Caki2 (cell line): ENCODE measurements around the gene ANKH. TPM values are rescaled to one million over a fixed set of nuclear protein-coding genes. Genes with fewer than 3 reads are reported as not detected.
"Not testable (repeated sequence)": the region's sequence is repeated elsewhere in the genome, so short reads cannot be mapped to it uniquely, and the experiment has no call there.

Experiments used
- DNase-seq: peaks from one replicate; pipeline ENCODE4 v3.0.0-alpha.2; 2015; ENCODE audit warnings: low read depth
- in situ Hi-C: cut with HindIII; loops from 2 replicates; pipeline ENCODE4 v1.10.0; 2016; ENCODE audit warnings: low sequenced_read_pairs, low pct_unique_long_range_greater_than_20kb, mixed read lengths
- total RNA-seq: library from RNA; depleted of rRNA; stranded (reverse); fragments of >200 nt; shearing (Covaris generic); gene quantifications from 2 replicates; pipeline ENCODE4 v1.2.3, GENCODE V29; 2014; ENCODE audit warnings: low replicate concordance

ANKH gene
- total RNA-seq, 1 experiment from 2014 or later: 16.3 TPM

DNA sequence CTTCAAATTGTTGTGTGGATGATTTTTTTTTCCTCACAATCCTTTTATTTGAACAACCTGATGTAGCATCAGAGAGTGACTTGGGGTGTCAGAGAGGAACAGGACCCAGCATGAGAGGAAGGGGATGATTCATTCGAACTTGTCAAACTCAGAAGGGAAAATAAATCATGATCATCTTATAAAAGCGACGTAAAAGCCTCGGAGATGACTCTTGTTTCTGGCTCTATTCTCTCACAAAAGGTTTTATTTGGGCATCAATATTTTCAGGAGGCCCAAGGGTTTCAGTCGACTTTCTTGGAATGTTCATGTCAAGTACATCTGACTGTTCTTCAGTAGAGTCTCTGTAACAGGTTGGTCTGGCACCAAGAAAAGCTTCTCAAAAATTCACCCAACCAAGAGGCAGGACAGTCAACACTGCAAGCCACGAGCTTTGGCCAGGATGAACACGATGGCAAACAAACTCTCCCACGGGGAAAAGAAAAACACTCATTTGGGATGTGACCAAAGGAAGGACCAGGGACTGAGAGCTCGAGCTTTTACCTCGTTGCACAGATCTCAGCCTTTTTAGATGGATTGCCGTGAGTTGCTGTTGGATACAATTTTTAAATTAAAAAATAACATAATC is 55.1 kb downstream of the ANKH start:
- in situ Hi-C loops: no loop called here
- no peak for DNase-seq

DNA sequence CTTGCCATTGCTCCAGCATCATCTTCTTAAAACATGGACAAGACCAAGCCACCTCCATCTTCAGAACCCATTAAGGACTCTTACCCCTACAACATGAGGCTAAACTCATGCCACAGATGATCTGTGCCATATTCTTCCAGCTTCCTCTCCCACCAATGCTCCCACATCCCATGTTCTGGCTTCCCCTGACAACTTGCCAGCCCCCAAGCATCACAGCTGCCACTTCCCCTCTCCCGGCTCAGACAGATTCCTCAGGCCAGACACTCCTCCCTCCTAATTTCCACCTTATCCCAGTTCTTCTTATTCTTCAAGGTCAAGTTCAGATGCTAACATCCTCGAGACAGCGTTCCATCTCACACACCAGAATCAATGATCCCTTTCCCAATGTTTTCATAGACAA is 57.8 kb downstream of the ANKH start:
- in situ Hi-C loops: no loop called here
- no peak for DNase-seq

DNA sequence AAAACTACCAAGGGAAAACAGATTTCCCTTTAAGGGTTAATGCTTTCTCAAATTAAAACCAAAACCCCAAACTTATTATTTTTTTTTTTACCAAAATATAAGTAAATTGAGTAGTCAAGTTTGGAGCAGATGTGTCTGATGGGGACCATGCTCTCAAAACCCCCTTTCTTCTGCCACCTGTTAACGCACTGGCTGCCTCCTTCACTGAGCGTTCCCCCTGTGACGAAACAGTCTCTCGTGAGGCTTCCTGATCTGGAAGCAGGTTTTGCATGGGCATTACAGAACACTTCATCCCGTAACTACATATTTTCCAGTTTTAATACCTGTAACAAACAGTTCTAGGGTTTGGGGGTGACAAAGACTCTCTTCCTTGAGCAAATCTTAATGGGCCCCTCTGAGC is 59.4 kb downstream of the ANKH start:
- in situ Hi-C loops: no loop called here

DNA sequence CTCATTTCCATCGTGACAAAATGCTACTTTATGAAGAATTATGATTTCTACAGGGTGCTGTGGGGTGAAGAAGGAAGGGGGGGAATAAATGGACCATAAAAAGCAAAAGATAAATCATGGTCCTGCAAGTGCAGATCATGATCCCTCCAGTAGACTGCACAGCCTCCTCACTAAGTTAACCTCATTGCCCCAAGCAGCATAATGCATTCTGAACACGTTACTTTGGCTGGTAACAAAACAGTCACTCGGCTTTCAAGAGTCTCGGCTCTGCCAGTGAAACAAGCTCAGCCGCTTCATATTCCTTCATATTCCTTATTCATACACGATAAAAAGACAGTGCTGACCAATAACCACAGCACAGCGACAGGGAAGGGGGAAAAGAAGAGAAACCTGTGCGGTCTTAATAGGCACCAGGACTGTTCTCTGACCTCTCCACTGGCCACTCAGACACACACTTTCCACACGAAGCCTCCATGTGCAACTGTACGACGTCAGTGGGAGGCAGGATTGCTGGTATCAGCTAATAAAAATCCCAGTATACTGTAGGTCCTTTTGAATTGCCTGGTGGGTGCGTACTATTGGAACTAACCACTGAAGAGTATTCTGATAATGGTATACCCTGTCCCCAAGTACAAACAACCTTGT is 60.5 kb downstream of the ANKH start:
- DNase-seq: peak; percentile 12

More for the DNA sequence above, 59.4 kb downstream of the ANKH start:
- no peak for DNase-seq

DNA sequence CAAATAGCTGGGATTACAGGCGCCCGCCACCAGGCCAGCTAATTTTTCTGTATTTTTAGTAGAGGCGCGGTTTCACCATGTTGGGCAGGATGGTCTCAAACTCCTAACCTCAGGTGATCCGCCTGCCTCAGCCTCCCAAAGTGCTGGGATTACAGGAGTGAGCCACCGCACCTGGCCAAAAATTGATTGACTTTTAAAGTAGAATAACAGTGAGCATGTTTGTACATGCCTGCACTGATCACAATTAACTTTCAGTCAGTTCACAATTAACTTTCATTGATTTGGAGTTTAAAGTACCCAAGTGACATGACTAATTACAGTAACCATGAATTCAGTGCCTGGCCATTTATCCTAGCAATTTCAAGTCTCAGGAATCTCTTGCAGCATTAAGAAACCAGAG is 61.3 kb downstream of the ANKH start:
- no peak for DNase-seq
- in situ Hi-C loops: no loop called here

More for the DNA sequence above, 60.5 kb downstream of the ANKH start:
- in situ Hi-C loops: no loop called here

DNA sequence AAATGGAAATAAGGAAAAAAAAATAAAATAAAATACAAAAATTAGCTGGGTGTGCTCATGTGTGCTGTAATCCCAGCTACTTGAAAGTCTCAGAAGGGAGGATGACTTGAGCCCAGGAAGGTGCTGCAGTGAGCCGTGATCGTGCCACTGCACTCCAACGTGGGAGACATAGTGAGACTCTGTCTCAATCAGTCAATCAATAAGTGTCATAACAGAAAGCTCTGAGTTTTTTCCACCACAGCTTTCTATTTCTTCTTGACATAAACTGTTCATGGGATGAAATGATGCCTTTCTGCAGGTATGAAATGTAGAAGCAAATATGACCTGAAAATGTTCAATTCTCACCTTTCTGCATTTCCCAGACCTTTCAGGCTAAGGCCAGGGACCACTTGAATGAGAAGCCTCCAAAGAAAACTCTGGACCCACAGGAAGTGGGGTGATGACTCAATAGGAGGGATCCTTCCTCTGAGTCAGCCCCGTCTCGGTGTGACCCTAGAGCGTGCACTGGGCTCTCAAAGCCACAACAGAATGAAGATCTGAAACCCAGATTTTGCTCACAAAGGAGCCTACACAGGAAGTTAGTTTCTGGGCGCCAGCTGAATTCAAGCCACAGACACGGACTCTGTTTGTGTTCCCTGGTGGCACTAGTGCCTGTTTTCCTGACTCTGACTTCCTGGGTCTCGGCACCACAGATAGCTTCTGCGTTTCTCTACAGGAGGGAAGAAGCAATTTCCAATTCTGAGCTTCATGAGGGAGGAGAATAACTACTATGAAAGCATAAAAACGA is 62.0 kb downstream of the ANKH start:
- no peak for DNase-seq
- in situ Hi-C loops: no loop called here

DNA sequence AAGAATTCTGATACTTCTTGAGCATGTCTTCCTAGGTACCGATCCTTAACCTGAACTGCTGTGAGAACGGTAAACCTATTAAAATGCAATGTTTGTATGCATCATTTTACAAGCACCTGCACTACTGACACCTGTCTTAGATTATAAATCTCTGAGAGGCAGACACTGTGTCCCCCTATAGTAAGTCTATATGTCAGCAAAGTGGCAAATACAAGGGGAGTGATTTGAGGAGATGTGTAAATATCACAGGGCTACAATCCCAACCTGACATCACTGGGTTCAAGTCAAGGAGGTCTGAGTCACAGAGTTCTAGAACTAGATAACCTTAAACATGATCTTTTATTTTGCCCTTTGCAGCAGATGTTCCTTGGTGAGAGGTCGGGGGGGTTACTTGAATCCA is 64.1 kb downstream of the ANKH start:
- in situ Hi-C loops: no loop called here
- DNase-seq: no peak

DNA sequence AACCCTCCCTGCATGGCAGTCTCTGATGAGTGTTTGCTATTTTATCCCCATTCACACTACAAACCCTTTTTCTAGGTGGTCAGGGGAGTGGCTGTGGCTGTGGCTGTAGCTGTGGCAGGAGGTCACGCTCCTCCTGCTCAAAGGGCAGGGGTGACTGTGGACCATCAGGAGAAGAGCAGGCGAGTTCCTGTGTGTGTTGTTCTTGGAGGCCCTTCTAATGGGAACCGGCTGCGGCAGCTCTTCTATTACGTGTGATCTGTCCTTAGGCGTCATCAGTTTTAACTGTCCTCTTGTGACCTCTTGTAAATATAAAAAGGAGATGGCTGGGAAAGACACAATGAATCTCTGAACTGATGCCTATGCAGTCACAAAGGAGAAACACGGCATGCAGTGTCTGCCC is 65.1 kb downstream of the ANKH start:
- peak; percentile 34 for DNase-seq
- in situ Hi-C loops: no loop called here

DNA sequence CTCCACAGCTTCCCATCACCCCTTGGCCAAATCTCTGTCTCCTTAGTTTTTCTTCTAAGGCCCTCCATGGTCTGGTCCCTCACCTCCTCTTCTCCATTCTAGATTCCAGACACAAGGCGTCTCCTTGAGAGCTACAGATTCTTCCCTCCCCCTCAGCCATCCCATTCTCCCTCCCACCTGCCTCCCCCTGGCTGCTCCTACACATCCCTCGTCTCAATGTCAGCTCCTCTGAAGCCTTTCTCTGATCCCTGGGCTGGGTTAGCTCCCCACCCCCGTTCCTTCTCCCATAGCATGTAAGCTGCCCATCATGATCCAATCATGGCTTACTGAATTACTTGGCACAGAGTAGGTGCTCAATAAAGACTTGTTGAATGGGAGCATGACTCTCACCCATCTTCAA is 69.0 kb downstream of the ANKH start:
- DNase-seq: no peak
- in situ Hi-C loops: no loop called here

DNA sequence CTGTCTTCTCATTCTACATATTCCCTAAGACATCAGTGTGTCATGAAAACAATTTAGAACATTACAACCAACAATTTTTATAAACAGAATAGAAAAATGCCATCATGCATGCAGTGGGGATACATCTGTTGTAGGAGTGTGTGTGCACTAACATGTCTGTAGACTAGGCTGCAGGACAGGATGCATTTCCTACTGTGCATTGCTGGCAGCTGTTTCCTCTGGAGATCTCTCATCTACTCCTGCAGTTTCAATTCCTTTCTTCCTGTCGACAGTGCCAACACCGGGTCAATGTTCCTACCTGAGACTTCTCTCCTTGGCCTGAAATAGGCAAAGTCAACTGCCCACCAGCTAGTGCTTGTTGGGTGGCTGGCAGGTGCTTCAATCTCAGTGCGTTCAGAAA is 69.8 kb downstream of the ANKH start:
- no peak for DNase-seq

DNA sequence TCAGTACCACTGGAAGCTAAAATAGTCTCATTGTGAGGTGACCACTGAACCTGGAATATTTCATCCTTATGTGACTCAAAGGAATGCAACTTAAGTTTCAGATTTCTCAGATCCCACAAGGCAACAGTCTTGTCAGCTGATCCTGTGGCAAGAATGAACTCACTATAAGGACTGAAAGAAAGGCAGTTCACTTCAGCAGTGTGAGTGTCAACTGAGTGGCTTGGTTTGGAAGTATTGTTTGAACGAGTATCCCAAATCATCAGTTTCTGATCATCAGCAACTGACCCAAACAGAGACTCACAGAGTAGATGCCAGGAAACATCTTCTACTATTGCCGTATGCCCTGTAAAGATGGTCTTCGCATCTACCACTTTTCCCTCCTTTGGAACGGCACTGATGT is 74.2 kb downstream of the ANKH start:
- in situ Hi-C loops, DNase-seq: not testable (repeated sequence)

More for the DNA sequence above, 69.8 kb downstream of the ANKH start:
- in situ Hi-C loops: no loop called here

DNA sequence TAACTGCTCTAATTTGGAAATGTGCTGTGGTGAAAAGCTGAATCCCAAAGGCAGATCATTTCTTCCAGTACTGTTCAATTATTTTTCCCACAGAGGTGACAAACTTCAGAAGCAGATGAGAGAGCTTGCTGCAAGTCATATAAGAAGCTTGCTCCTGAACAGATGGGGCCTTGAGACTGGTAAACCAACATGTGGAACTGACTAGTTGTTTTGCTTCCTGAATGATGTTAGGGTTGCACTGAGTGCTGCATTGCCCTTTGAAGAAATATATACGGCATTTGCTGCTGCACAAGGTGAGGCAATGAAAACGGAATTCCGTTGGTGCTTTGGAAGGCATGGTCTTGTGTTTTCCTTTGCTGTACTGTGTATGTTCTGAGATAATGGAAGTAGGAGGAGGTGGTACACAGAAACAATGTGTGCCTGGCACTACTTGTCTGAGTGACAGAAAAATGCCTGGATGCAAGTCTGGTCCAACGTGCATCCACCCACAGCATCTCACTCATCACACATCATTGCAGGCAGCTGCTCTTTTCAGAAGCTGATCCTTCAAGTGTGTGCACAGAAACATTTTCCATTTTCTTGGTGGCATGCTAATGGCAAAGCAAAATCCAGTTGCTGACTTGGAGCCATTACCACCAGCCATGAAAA is 76.9 kb downstream of the ANKH start:
- in situ Hi-C loops: no loop called here
- no peak for DNase-seq

DNA sequence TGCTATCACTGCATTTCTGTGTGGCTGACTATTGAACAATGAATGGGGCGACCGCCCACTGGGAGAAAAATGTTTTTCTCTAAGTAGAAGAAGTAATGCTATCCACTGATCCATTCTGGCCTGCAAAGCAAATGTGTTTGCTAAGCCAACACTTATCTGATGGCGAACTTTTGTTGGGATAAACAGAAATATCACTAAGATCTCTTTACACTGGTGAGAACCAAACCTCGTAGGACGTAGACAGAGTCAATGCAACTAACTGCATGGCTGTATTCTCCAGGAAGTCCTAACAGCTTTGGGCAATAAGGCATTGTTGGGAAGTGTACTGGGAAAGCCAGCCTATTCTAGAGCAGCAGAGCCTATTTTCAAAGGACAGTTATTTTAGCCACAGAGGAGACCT is 77.7 kb downstream of the ANKH start:
- no peak for DNase-seq
- in situ Hi-C loops: no loop called here

DNA sequence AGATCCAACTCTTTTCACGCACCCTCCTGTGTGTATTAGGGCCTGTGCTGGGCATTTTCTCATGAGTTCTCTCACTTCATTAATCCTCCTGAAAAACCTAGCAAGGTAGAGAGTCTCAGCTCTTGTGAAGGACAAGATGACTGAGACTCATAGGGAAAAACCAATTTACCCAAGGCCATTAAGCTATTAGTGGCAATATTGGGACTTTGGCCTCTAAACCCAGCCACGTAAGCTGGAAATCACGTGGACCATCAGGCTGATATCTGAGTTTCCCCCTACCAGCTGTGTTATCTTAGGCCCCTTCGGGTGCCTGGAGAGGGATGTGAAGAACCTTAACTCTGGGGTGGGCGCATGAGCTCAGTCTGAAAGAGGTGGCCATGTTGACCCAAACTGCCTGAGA is 80.7 kb downstream of the ANKH start:
- in situ Hi-C loops: no loop called here

DNA sequence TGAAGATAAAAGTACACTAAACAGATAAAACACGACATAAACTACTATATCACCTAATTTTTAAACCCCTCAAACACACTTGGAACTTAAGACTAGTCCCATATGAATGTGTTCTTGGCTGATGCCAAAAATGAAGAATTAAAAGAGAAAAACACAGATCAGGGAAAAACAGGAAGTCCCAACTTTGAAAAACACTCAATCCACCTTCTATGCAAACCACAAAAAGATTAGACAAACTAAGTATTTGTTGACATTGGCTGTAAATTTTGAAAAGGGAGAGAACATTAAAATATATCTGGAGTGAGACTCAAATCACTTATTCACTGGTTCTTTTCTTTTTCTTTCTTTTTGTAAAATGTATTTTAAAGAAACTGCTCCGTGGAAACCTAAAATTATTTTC is 81.4 kb downstream of the ANKH start:
- DNase-seq: no peak
- in situ Hi-C loops: no loop called here

More for the DNA sequence above, 80.7 kb downstream of the ANKH start:
- DNase-seq: no peak

DNA sequence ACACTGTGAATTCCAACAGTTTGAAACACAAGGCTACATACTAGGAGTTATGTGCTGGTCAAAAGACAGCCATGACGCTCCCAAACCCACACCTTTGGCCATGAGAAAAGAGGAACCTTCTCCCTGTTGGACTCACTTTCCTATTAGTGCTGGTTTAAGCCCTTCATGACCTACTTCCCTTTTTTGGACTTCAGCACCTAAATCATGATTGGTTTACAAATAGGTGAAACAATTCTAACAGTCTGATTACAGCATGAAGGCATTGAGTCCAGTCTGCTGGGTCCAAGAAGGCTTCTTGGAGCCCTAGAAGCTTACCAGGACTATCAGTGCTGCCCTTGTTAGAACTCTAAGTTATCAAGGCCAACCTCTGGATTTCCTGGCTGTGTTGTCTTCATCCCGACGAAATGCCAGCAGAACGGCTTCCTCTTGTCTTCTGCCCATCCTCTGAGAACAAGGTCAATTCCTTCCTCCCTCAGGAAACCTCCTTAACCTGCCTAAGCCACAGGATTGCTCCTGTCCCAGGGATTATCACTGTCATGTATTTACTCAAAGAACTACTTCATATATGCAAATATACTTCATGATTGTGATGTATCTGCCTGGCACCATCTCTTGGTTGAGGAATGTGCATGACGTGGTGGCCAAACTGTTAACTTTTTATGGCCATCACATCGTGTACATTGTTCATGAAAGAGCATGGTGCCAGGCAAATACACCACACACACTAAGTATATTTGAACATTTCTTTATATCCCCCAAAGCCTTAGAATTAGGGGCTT is 83.6 kb downstream of the ANKH start:
- no peak for DNase-seq
- in situ Hi-C loops: no loop called here

DNA sequence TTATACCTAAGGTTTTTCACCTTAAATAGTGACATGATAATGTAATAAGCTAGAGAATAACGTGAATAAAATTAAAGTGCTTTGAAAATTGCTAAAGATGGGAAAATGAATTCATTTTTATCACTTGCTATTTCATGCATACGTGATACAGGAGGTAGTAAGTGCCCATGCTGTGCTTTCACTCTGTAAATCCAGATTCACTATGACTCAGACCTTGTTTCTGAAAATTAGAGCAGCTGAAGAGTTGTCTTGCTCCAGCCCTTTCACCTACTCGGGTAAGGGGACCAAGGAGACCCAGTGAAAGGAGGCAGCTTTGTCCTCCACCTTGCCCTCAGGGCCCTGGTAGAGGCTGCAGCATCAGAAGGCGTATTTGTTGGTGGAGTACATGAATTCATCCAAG is 87.9 kb downstream of the ANKH start:
- no peak for DNase-seq
- in situ Hi-C loops: no loop called here

DNA sequence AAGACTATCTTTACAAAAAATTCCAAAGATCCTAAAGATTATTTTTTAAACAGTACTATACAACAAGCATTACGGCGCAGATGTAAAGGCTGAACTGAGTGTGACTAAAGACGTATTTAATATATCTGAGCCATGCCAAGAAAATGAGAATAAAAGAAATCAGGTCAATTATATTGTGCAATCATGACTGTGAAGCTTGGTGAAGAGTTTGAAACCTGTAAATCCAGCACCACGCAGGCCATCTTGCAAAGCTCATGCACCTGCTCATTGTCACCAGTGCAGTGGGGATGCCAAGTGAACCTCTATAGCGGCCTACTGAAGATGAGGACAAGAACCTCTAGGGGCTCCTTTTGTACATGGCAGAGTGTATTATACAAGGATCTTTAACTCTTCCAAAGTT is 89.0 kb downstream of the ANKH start:
- in situ Hi-C loops: no loop called here
- DNase-seq: no peak
